ENCODE measurements around the gene COX8A.

COX8A gene

DNA sequence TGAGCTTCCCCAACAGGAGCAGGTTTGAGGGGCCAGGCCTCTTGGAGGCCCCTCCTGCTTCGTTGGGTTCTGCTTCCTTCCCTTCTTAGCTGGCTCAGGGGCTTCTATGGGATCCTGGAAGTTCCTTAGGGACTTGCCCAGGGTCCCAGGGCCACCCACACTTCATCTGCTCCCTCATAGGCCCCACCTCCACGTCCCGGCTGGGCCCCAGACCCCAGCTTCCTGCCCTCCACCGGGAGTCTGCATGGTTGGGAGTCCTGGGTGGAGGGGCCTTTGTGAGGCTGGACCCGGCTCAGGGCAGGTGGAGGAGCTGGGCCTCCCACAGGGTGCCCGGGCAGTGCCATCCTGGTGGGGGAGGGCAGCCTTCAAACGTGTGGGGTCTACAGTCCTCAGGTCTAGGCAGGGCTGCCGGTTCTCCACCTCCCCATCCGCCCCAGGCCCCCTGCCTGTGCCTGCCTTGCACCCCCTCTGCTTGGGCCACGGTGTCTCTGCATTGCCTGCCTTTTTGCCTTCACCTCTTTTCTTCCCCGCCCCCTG, 23.4 kb downstream of the COX8A start:
- H3K4me3 ChIP-seq (replicated peaks in 1 of 2; ENCODE audit: low read depth in 2 of 2, low read length in 2 of 2), result no peak overlapping the region
- no peak for DNase-seq (ENCODE audit: low read depth in 2 of 2)
- TF ChIP-seq, protein P1, sequence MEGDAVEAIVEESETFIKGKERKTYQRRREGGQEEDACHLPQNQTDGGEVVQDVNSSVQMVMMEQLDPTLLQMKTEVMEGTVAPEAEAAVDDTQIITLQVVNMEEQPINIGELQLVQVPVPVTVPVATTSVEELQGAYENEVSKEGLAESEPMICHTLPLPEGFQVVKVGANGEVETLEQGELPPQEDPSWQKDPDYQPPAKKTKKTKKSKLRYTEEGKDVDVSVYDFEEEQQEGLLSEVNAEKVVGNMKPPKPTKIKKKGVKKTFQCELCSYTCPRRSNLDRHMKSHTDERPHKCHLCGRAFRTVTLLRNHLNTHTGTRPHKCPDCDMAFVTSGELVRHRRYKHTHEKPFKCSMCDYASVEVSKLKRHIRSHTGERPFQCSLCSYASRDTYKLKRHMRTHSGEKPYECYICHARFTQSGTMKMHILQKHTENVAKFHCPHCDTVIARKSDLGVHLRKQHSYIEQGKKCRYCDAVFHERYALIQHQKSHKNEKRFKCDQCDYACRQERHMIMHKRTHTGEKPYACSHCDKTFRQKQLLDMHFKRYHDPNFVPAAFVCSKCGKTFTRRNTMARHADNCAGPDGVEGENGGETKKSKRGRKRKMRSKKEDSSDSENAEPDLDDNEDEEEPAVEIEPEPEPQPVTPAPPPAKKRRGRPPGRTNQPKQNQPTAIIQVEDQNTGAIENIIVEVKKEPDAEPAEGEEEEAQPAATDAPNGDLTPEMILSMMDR (IDR thresholded peaks at IDR 0.05; ENCODE audit: low read depth, low read length), result no peak

DNA sequence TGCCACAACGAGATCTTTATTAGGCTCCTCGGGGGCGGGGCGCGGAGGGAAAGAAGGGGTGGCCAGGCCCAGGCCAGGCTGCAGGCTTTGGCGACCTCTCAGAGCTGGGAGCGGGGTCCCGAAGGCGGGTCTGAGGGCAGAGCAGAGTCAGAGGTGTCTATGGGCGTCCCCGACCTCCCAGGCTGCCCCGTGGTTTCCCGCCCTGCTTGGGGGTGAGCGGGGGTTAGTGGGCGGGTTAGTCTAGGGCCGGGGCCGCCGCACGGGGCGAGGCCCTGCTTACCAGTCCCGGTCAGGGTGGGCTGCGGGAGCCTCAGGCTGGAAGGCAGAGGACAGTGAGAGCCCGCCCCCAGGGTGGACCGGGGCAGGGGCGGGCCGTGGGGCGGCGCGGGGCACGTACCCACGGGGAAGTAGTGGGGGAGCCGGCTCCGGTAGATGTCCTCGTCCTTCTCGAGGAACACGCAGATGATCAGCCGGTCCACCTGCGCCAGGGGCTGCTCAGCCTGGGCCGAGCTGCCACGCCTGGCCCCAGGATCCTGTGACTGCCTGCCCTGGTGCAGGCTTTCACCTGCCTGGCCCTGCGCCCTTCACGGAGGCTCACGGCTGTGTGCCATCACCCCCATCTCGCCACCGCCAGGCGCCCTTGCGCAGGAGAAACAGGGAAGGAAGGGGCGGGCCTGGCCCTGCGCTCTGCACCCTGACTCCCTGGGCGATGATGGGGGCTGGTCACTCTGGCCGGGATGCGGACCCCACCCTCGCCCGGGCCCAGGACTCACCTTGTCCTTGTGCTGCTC, 24.3 kb downstream of the COX8A start:
- DNase-seq (ENCODE audit: low read depth in 2 of 2), result no peak

GRCh38 chr11:63999349-64000025, 25.1 kb downstream of the COX8A start:
- DNase-seq (ENCODE audit: low read depth in 2 of 2), result peak; percentile 34 to 45
- TF ChIP-seq, protein P1 (IDR thresholded peaks at IDR 0.05; ENCODE audit: low read depth, low read length), result no peak

More for the DNA sequence above, 24.3 kb downstream of the COX8A start:
- TF ChIP-seq, protein P1 (IDR thresholded peaks at IDR 0.05; ENCODE audit: low read depth, low read length), result no peak
- no peak overlapping the region for H3K4me3 ChIP-seq (replicated peaks in 1 of 2; ENCODE audit: low read depth in 2 of 2, low read length in 2 of 2)

GRCh38 chr11:64000026-64000739, 25.8 kb downstream of the COX8A start:
- DNase-seq (ENCODE audit: low read depth in 2 of 2), result peak; percentile 68 to 82
- TF ChIP-seq, protein P1 (IDR thresholded peaks at IDR 0.05; ENCODE audit: low read depth, low read length), result peak; percentile 41
- H3K4me3 ChIP-seq (replicated peaks in 1 of 2; ENCODE audit: low read depth in 2 of 2, low read length in 2 of 2), result peak overlapping the region; percentile 11 to 32

More at GRCh38 chr11:63999349-64000025, 25.1 kb downstream of the COX8A start:
- no peak overlapping the region for H3K4me3 ChIP-seq (replicated peaks in 1 of 2; ENCODE audit: low read depth in 2 of 2, low read length in 2 of 2)

DNA sequence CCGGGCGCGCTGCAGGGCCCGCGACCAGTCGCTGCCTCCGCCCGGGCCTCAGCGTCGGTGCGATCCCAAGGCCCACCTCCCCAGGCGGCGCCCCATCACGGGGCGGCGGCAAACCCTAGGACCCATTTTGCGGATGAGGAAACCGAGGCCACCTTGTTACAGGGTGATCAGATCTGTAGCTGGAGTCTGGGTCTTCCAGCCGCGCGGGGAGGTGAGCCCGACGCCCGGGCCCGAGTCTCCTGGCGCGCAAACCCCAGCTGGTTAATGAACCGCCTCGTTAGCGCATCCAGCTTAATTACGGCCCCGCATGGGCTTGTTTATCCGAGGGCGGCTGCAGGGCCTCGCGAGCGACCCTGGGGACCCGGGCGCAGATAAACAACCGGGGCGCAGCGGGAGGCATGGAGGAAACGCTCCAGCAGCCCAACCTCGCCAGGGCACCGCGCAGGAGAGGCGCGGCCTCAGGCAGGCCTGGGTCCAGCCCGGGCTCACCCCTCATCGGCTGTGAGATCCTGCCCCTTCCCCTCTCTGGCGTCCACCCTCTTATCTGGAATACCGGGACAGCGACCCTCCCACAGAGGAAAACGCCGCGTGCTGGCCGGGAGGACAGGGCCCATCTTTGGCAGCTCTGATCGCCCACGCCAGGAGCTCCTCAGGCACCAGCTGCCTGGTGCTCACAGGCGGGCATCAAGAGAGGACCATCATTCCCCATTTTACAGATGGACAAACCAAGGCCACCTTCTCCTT, 26.5 kb downstream of the COX8A start:
- TF ChIP-seq, protein P1 (IDR thresholded peaks at IDR 0.05; ENCODE audit: low read depth, low read length), result no peak
- DNase-seq (ENCODE audit: low read depth in 2 of 2), result no peak
- H3K4me3 ChIP-seq (replicated peaks in 1 of 2; ENCODE audit: low read depth in 2 of 2, low read length in 2 of 2), result peak overlapping the region in 1 of 2 donors; percentile 32

Data from cardiac fibroblast (primary cell).